Left lobe of liver (tissue), 2 donors: ENCODE results near the gene YEATS2. TPM values are rescaled to one million over a fixed set of nuclear protein-coding genes. Genes with fewer than 3 reads are reported as not detected.
"Not testable (repeated sequence)": the region's sequence is repeated elsewhere in the genome, so short reads cannot be mapped to it uniquely, and the experiment has no call there.

Source experiments
- ATAC-seq: fragments of 200-7000 bp; cut with Tn5 transposase; one replicate; pipeline ENCODE4 v1.9.1; 2020; ENCODE audit warnings: mild to moderate bottlenecking, moderate library complexity
- DNase-seq: peaks from one replicate; pipeline ENCODE4 v3.0.0-alpha.2; 2020; ENCODE audit warnings: low spot score
- total RNA-seq: library from RNA; stranded (reverse); gene quantifications from one replicate; pipeline ENCODE4 v1.2.1, GENCODE V29; 2021
- donor health status: DM: no; HTN: no; CAD: no; lungs with moderate emphysema.
- donor health status: DM: no; HTN: yes; CAD: no.

The YEATS2 gene
- total RNA-seq: 4.9 TPM

DNA sequence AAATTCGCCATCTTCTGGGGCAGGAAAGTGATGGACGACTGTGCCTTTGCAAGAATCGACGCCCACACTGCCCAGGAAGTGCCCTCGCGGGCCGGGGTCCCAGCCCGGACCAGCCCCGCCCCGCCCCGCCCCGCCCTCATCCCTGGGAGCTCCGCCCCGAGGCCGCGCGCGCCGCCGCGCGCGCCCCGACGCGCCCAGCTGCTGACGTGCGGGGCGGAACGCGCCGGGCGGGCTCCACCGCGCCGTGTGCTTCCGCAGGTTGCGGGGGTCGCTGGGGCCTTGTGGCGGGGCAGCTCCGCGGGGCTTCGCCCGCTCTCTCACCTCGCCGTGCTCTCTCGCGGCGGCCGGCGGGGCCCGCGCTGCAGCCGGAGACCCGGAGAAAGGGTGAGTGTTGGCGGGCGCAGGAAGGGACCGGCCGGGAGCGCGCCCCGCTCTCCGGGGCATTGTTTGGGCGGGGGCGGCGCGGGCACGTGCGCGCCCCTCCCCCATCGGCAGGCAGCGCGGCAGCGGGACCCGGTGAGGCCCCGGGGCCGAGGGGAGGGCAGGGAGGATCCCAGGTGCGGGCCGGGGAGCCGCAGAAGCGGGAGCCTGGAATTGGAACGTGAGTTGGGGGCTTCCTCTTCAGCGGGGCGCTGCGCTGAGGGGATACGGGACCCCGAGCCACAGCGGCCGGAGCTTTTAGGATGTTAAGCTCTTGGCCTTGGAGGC, at the start of gene YEATS2:
Gene YEATS2, plus strand, starts transcription at position 188 of the 708 bp plus-strand sequence. CDS start 17,366 bp downstream, outside the sequence.
- DNase-seq: peak; percentile 70
- ATAC-seq: peak; percentile 97

DNA sequence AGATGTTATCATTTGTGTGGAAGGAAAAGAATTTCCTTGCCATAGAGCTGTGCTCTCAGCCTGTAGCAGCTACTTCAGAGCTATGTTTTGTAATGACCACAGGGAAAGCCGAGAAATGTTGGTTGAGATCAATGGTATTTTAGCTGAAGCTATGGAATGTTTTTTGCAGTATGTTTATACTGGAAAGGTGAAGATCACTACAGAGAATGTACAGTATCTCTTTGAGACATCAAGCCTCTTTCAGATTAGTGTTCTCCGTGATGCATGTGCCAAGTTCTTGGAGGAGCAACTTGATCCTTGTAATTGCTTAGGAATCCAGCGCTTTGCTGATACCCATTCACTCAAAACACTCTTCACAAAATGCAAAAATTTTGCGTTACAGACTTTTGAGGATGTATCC, 47.0 kb upstream of the YEATS2 start:
- ATAC-seq (no peak), DNase-seq (no peak)

DNA sequence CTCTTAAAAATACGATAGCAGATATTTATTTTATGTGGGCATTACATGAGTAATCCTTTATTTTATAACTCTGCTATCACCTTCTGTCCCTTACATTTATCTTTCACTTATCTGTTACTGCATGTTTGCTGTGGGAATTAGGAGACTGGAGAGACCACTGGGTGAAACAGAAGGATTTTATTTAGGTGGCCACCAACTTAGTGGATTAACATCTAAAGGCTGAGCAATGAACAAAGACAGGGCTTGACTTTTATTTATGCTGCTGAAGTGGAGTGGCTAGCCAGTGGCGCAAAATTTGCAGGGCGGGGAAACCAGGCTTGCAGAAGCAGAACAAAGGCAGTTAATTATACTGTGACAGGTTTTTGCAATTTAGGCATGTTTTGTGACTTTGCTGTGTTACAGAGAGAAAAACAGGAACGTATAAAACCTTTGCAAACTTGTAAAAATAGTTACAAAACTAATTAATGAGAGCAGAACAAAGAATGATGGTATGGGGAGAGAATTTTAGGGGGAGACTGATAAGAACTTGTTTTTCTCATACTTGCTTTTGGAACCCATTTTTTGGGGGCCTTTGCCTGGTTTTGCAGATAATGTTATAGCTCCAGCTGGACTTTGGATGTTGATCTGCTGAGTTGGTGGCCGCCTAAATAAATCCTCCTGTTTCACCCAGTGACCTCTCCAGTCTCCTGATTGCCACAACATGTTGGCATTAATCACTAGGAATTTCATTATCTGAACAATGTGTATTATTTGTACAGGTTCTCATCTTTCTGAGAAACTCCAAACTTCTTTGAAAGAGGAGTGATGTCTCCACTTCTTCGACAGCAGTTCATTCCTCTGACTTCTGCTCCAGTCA, 44.2 kb upstream of the YEATS2 start:
- ATAC-seq (peak; percentile 90), DNase-seq (no peak)

DNA sequence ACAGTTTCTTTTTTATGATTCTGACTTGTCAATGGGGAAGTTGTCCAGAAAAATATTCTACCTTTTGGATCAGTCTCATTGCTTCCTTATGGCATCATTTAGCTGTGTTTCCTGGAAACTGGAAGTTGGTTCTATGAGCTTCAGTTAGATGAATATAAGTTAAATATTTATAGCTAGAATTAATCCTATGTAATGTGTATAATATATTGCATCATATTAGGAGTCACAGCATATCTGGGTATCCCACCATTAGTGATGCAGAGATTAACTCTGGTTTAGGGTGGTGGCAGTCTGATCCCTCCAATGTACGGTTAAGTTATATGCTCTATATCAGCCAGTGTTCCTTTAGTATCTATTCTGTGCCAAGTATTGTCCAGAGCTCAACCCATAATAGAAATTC, 42.9 kb upstream of the YEATS2 start:
- ATAC-seq: no peak
- DNase-seq: no peak

DNA sequence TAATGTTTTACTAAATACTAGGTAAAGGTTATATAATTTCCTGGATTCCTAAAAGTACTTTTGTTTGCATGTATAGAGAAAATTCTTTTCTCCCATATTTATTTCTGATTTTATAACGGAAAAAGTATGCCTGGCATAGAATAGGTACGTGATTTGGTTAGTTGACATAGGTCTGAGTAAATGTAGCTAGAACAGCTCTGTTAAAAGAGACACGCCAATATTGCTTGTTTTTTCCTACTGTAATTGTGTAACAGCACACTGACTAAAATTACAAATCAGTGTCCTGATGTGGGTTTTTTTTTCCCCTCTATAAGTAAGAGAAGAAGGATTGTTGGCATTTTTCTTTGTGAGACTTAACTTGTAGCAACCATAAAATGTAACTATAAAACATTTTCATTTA, 35.5 kb upstream of the YEATS2 start:
- no peak for DNase-seq
- ATAC-seq: peak; percentile 49

DNA sequence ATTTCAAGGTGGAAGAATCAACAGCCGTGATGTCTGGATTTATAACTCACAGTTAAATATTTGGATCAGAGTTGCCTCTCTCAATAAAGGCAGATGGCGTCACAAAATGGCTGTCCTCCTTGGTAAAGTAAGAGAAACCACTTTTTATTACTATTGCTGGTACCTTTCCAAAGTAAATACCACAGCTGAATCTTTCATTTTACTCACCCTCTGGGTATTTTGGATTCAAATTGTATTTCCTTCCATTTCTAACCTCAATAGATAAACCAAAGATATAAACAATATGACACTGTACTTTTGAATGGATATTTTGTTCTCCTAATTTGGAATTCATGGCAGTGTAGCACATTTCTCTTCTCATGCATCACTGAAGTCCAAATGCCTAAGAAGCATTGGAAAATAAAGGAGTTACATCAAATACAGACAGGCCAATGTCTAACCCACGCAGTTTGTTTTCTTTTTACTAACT, 32.6 kb upstream of the YEATS2 start:
- ATAC-seq: no peak
- DNase-seq: no peak

DNA sequence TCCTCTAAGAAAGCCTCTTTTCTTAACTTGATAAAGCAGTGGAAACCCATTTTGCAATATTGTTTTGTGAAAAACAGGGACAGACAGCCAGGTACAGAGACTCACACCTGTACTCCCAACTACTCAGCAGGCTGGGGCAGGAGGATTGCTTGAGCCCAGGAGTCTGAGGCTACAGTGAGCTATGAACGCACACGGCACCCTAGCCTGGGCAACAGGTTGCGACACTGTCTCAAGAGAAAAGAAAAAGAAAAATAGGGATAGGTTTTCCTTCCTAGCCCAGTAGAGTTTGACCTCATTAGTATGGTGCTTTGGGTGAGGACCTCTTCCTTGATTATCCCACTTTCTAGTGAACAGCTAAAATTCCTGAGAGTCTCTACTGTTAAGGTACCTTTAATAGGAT, 17.5 kb upstream of the YEATS2 start:
- no peak for ATAC-seq
- DNase-seq: no peak

DNA sequence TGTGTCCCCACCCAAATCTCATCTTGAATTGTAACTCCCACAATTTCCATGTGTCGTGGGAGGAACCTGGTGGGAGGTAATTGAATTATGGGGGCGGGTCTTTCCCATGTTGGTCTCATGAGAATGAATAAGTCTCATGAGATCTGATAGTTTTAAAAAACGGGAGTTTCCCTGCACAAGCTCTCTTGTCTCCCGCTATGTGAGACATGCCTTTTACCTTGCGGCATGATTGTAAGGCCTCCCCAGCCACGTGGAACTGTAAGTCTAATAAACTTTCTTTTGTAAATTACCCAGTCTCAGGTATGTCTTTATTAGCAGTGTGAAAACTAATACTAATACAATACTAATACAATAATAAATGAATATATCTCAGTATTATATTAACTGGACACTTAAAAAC, 9.9 kb upstream of the YEATS2 start:
- ATAC-seq: no peak
- no peak for DNase-seq

DNA sequence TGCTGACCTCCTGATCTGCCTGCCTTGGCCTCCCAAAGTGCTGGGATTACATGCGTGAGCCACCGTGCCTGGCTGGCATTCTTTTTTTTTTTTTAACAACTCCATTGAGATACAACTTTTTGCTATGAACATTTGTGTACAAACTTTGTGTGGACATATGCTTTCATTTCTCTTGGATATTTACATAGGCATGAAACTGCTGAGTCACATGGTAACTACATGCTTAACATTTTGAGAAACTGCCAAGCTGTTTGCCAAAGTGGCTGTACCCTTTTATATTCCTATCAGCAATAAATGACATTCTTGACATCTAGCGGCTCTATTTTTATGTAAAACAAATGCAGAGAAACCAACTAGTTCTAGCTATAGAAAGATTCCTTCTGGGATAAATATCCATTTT, 8.7 kb upstream of the YEATS2 start:
- no peak for ATAC-seq
- DNase-seq: no peak

DNA sequence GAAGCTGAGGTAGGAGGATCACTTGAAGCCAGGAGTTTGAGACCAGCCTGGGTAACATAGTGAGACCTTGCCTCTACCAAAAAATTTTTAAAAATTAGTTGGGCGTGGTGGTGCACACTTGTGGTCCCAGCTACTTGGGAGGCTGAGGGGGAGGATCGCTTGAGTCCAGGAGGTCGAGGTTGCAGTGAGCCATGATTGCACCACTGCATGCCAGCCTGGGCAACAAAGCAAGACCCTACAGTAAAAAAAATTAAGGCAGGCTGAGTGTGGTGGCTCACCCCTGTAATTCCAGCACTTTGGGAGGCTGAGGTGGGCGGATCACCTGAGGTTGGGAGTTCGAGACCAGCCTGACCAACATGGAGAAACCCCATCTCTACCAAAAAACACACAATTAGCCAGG, 8.0 kb upstream of the YEATS2 start:
- not testable (repeated sequence) for ATAC-seq, DNase-seq

DNA sequence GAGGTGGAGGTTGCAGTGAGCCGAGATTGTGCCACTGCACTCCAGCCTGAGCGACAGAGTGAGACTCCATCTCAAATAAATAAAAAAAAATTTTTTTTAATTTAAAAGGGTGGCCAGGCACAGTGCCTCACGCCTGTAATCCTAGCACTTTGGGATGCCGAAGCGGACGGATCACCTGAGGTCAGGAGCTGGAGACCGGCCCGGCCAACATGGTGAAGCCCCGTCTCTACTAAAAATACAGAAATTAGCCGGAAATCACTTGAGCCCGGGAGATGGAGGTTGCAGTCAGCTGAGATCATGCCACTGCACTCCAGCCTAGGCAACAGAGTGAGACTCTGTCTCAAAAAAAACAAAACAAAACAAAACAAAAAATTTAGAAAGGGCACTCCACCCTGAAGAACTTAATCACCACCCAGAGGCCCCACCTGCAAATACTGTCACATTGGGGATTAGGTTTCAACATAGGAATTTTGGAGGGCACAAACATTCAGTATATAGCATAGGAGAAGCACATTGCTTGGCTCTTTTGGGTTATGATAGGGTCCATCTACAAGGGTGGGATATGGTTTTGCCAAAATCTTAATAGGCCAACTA, 7.1 kb upstream of the YEATS2 start:
- ATAC-seq (no peak), DNase-seq (no peak)

DNA sequence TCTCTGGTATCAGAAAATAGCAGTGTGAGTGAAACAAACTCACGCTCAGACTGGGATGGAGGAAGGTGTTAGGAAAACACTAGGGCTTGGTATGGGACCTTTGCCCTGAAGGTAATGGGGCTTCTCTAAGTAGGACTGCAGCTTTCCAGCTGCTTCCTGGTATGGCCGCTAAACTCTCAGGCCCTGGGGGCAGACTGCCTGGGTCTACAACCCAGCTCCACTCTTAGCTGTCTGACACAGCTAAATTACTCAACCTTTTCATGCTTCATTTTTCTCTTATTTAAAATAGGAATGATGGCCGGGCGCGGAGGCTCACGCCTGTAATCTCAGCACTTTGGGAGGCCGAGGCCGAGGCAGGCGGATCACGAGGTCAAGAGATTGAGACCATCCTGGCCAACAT, 5.2 kb upstream of the YEATS2 start:
- ATAC-seq: no peak
- no peak for DNase-seq

DNA sequence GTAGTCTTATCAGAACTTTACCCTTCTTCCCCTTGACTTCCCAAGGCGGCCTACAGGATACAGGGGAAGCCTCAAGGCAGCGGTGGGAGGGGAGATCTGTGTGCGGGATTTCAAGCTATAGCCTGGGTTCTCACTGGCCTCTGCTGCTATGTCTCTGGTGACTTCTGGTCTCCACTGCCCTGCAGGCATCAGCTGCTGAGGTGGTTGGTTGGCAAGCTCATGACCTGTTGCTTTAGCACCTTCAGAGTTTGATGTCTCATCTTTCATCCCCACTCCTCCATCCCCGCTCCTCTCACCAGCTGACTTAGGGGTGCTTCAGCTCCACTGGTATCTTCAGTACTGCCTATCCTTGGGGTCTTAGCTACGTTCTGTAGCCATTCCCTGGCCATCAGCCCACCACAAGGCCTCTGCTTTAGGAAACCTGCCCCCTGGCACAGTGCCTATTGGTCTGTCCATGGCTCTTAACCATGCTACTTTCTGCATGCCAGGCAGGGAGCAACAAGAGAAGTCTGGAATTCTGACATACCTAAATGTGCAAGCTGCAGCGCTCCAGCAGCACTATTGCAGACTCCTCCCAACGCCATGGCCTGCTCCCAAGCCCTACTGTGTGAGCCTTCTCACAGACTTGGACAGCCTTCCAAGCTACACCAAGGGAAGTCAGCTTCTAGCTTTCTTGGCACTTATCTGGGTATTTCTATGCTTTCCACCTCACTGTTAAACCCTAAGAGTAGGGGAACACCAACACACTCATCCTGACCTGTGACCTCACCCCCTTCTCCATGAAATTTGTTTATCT, 1.8 kb upstream of the YEATS2 start:
- DNase-seq (no peak), ATAC-seq (no peak)

DNA sequence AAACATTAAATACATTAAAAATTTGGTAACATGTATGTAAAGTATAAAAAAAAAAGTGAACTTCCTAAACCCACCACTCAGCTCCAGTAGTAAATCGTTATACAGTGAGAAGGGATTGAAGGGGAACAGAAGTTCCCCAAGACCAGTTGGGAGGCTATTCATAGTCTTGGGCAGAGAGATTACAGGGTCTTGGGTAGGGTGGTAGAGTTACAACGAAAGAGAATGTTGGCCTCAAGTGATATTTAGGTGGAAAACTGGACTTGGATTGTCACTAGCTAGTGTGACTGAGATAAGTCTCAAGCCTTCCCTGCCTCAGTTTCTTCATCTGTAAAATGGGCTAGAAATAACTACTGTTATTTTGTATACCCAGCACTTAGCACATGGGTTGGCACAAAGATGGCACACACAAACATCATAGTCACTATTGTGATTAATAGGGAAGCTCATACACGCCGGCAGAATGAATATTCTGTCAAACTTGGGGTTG, 431 bp upstream of the YEATS2 start:
- DNase-seq (no peak), ATAC-seq (no peak)

DNA sequence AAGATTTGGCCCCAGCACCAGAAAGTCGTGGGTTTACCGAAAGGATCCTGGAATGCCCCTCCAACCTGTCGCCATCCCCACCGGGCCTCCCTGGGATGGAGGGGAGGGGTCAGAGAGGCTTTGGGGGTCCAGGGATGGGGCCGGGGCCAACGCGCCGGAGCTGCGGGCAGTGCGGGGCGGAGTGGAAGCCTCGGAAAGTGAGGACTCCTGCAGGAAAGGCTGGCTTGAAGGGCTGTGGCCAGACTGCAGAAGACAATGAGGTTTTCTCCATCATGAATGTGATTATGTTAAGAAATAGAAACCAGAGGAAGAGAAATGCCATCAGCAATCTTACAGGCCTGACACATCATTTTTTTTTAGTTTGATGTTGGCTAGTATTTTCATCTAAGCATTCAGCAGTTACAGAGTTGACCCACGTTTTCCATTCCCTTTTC, 738 bp downstream of the YEATS2 start:
- DNase-seq: peak; percentile 50
- peak; percentile 54 for ATAC-seq

DNA sequence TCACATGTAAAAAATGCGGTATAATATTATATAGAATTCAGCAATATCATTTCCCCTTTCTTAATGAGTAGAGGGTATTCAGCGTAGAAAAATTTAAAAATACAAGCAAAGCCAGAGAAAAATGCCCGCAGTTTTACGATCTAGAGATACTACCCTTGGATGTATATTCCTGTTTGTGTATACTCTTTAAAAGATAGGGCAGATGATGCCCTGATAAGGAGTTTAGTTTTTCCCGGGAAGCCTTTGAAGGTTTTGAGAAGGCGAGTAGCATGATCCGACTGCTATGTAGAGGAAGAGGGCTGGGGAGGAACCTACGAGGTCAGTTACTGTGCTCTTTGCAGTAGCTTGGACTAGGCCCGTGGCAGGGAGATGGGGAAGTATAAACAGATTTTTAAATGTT, 1.2 kb downstream of the YEATS2 start:
- ATAC-seq (no peak), DNase-seq (no peak)

DNA sequence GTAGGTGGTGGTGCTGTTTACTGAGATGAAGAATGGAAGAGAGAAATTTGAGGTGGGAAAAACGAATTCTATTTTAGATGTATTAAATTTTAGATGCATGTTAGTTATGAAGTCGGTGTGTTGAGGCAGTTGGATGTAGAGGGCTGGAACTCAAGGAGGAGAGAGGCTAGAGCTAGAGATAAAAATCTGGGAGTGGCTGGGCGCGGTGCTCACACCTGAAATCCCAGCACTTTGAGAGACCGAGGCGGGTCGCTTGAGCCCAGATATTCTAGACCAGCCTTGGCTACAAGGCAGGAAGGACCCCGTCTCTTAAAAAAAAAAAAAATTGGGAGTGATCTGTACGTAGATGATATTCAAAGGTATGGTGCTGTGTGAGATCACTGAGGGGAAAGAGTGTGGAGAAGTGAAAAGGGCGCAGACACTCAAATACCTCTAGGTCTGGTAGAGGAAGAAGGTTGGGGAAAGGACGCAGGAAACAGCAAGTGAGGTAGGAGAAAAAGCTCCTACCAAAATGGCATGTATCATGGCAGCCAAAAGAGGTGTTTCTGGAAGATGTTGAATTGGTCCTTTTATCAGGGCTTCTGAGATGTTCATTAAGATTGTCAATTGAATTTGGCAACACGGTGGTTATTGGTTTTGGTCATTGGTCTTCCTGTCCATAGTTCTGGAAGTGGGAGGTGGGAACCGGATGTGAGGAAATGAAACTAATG, 1.8 kb downstream of the YEATS2 start:
- DNase-seq: no peak
- ATAC-seq: no peak

DNA sequence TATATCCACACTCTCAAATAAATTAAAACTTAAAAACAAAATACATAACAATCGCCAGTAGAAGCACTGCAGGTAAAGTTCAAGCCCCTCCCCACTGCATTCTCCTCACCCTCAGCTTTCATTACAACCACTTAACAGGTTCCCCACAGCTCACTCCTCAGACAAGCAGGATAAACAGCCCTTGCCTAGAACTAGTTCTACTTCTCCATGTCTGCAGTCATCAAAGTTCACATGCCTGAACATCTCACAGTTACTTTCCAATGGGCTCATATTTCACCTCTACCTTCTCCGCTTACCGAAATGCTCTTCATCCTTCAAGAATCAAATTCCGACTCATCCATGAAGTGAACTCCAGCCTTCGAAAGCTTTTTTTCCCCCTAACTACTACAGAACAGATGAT, 4.1 kb downstream of the YEATS2 start:
- no peak for ATAC-seq
- DNase-seq: no peak

DNA sequence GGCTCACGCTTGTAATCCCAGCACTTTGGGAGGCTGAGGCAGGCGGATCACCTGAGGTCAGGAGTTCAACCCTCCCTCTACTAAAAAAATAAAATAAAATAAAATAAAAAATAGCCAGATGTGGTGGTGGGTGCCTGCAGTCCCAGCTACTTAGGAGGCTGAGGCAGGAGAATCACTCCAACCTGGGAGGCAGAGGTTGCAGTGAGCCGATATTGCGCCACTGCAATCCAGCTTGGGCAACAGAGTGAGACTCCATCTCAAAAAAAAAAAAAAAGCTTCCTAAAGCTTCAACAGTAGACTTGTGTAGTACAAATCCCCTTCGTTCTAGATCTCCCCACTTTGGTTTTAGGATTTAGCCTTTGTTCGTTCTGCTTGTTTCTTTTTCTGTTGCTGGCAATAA, 6.3 kb downstream of the YEATS2 start:
- ATAC-seq, DNase-seq: not testable (repeated sequence)

DNA sequence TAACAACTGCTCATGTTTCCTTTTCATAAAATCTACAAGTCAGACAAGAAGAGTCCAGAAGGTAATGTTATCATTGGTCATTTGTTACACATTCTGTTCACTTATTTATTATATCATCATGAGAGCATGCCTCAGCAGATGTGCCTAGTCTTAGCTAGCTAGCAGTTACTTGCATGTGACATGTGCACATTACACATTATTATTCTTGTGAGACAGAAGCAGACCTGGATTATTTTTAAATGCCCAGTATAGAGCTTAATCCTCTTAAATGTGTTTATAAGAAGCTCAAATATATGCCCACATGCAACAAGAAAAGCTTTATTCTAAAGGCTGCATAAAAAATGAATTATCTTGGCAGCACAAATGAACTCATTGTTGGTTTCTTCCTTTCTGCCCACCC, 12.6 kb downstream of the YEATS2 start:
- DNase-seq (no peak), ATAC-seq (no peak)
